Kidney epithelial cell (primary cell): ENCODE data around the gene HAL. TPM values are rescaled to one million over a fixed set of nuclear protein-coding genes. Genes with fewer than 3 reads are reported as not detected.

Experiments
- DNase-seq: peaks from one replicate; pipeline ENCODE4 v3.0.0-alpha.2; 2010; ENCODE audit warnings: low read depth
- H3K27me3 ChIP-seq: 2 replicates; pipeline ENCODE4 v1.6.0; 2011; ENCODE audit warnings: low read length; ENCODE audit not compliant: control insufficient read depth, insufficient read depth
- H3K36me3 ChIP-seq: 2 replicates; pipeline ENCODE4 v1.5.1; 2011; ENCODE audit warnings: low read length; ENCODE audit not compliant: control insufficient read depth, insufficient read depth
- H3K4me3 ChIP-seq: 2 replicates; pipeline ENCODE4 v1.5.1; 2011; ENCODE audit warnings: low read depth, mild to moderate bottlenecking, control low read depth, low read length
- CTCF ChIP-seq: IDR thresholded peaks from 2 replicates; pipeline ENCODE4 v1.5.1; 2011; ENCODE audit warnings: mild to moderate bottlenecking, moderate library complexity, low read length, control low read depth, inconsistent platforms; ENCODE audit not compliant: insufficient read depth, poor library complexity, severe bottlenecking
- total RNA-seq: library from RNA; depleted of rRNA; stranded (reverse); fragments of >200 nt; gene quantifications from 2 replicates; pipeline ENCODE4 v1.2.3, GENCODE V29; 2015

The HAL gene
- 0.21 TPM in 1 of 2 replicates, not detected in the other for total RNA-seq

- Histone ChIP-seq H3K36me3 (peaks cover 1% of the 10 kb centered on the region), H3K27me3 (no peaks in the 10 kb centered on the region), H3K4me3 (no peak within 1 kb of the TSS)
- no peak for DNase-seq
- no peak for TF ChIP-seq CTCF
These were observed at the start of gene HAL for GRCh38 chr12:95996034-95996658. TSS of gene HAL (minus strand) at chr12:95996344. CDS start at chr12:95995910, 434 bp downstream.

GRCh38 chr12:96045566-96045965 lies 49.4 kb upstream of the HAL start:
- Histone ChIP-seq H3K27me3 (no peaks in the 10 kb centered on the region), H3K36me3 (no peaks in the 10 kb centered on the region), H3K4me3 (no peak overlapping the region)
- no peak for DNase-seq
- no peak for TF ChIP-seq CTCF

- no peaks in the 10 kb centered on the region for H3K27me3 ChIP-seq
- H3K36me3 ChIP-seq, result no peaks in the 10 kb centered on the region
- no peak overlapping the region for H3K4me3 ChIP-seq
- no peak for DNase-seq
- no peak for TF ChIP-seq CTCF
These were observed 48.8 kb upstream of the HAL start for GRCh38 chr12:96044943-96045290.

GRCh38 chr12:96044017-96044942 lies 48.1 kb upstream of the HAL start:
- Histone ChIP-seq H3K36me3 (no peaks in the 10 kb centered on the region), H3K27me3 (no peaks in the 10 kb centered on the region), H3K4me3 (no peak overlapping the region)
- no peak for TF ChIP-seq CTCF
- no peak for DNase-seq

GRCh38 chr12:96041181-96041580 lies 45.0 kb upstream of the HAL start:
- DNase-seq, result no peak
- H3K4me3 ChIP-seq, result no peak overlapping the region
- TF ChIP-seq CTCF, result no peak
- no peaks in the 10 kb centered on the region for H3K27me3 ChIP-seq
- no peaks in the 10 kb centered on the region for H3K36me3 ChIP-seq
